Keratinocyte (primary cell): ENCODE results near the gene DSCAM. TPM values are rescaled to one million over a fixed set of nuclear protein-coding genes. Genes with fewer than 3 reads are reported as not detected.
"Not testable (repeated sequence)": the region's sequence is repeated elsewhere in the genome, so short reads cannot be mapped to it uniquely, and the experiment has no call there.

Experiments
- DNase-seq: peaks from one replicate; pipeline ENCODE4 v3.0.0-alpha.2; 2011; ENCODE audit warnings: low read depth, missing footprints, low spot score
- FAIRE-seq: peaks from 2 replicates; lab custom pipeline; 2011; peaks lifted over from hg19 to GRCh38; lab: Jason Lieb, UNC
- H2AFZ ChIP-seq: 2 replicates; pipeline ENCODE4 v1.6.0; 2012; ENCODE audit warnings: low read length, control low read depth, inconsistent platforms; ENCODE audit not compliant: control insufficient read depth
- H3K27ac ChIP-seq: 2 replicates; pipeline ENCODE4 v1.5.1; 2011; ENCODE audit warnings: low read length; ENCODE audit not compliant: control insufficient read depth, insufficient read depth
- H3K27me3 ChIP-seq: 3 replicates; pipeline ENCODE4 v1.6.0; 2011; ENCODE audit warnings: low read length; ENCODE audit not compliant: control insufficient read depth, insufficient read depth; ENCODE audit errors: extremely low read depth
- H3K36me3 ChIP-seq, 2 experiments: 2 replicates in 1 of 2; 3 replicates in 1 of 2; pipeline ENCODE4 v1.5.1; 2011; ENCODE audit warnings: low read length in 2 of 2, mild to moderate bottlenecking in 1 of 2; ENCODE audit not compliant: control insufficient read depth in 2 of 2, insufficient read depth in 2 of 2; ENCODE audit errors: extremely low read depth in 1 of 2
- H3K4me1 ChIP-seq: 3 replicates; pipeline ENCODE4 v1.5.1; 2011; ENCODE audit warnings: low read length; ENCODE audit not compliant: control insufficient read depth, insufficient read depth; ENCODE audit errors: extremely low read depth
- H3K4me2 ChIP-seq: 3 replicates; pipeline ENCODE4 v1.6.0; 2011; ENCODE audit warnings: low read depth, low read length; ENCODE audit not compliant: control insufficient read depth, insufficient read depth; ENCODE audit errors: extremely low read depth
- H3K4me3 ChIP-seq, 3 experiments: fragments of 200-600 bp in 1 of 3; sonication (generic) in 1 of 3; 2 replicates in 2 of 3; 3 replicates in 1 of 3; pipeline ENCODE4 v1.5.1; 2011 to 2016; ENCODE audit warnings: low read length in 3 of 3, mild to moderate bottlenecking in 3 of 3, control low read depth in 2 of 3, inconsistent platforms in 1 of 3, low read depth in 1 of 3, mixed read lengths in 1 of 3, mixed run types in 1 of 3, moderate library complexity in 1 of 3; ENCODE audit not compliant: control insufficient read depth in 2 of 3, insufficient read depth in 2 of 3; ENCODE audit errors: extremely low read depth in 1 of 3
- H3K79me2 ChIP-seq: 2 replicates; pipeline ENCODE4 v1.6.0; 2012; ENCODE audit warnings: low read length; ENCODE audit not compliant: control insufficient read depth, insufficient read depth
- H3K9ac ChIP-seq: 3 replicates; pipeline ENCODE4 v1.6.0; 2011; ENCODE audit warnings: low read length; ENCODE audit not compliant: control insufficient read depth, insufficient read depth; ENCODE audit errors: extremely low read depth
- H3K9me1 ChIP-seq: 3 replicates; pipeline ENCODE4 v1.6.0; 2011; ENCODE audit warnings: low read length; ENCODE audit not compliant: control insufficient read depth, insufficient read depth; ENCODE audit errors: extremely low read depth
- H3K9me3 ChIP-seq: 2 replicates; pipeline ENCODE4 v1.5.1; 2012; ENCODE audit warnings: low read depth, low read length; ENCODE audit not compliant: control insufficient read depth
- H4K20me1 ChIP-seq: 3 replicates; pipeline ENCODE4 v1.6.0; 2011; ENCODE audit warnings: low read length; ENCODE audit not compliant: control insufficient read depth, insufficient read depth; ENCODE audit errors: extremely low read depth
- EZH2 ChIP-seq: IDR thresholded peaks from one replicate; pipeline ENCODE4 v1.6.1; 2012; ENCODE audit warnings: inconsistent platforms, mild to moderate bottlenecking, low read length, moderate library complexity
- dilution Hi-C: fragments of 300-500 bp; cut with MboI; formaldehyde crosslinking; loops from one replicate; pipeline ENCODE4 v1.7.0; 2020; ENCODE audit warnings: low sequenced_read_pairs; ENCODE audit not compliant: extremely low pct_ligation_motif_present
- polyA plus RNA-seq, 5 experiments: library from polyadenylated mRNA; depleted of rRNA in 3 of 5; stranded (reverse) in 3 of 5; stranded (forward) in 1 of 5; unstranded in 1 of 5; fragments of >200 nt; gene quantifications; 1 replicate in 1 of 5; 2 replicates in 3 of 5; 3 replicates in 1 of 5; pipeline versions ENCODE4 v1.2.1 to v1.2.3, GENCODE V29; 2011 to 2012; ENCODE audit warnings: missing spikeins in 2 of 5, low read depth in 1 of 5, low replicate concordance in 1 of 5
- TF ChIP-seq, protein P1 (sequence below), 3 experiments: IDR thresholded peaks in 1 of 3; conservative IDR thresholded peaks in 1 of 3; optimal IDR thresholded peaks in 1 of 3; 2 replicates in 2 of 3; 3 replicates in 1 of 3; pipeline versions ENCODE3 to v1.5.1; 2011; ENCODE audit warnings: low read length in 3 of 3, mild to moderate bottlenecking in 3 of 3, moderate library complexity in 2 of 3, control low read depth in 1 of 3, inconsistent platforms in 1 of 3; ENCODE audit not compliant: insufficient read depth in 2 of 3; ENCODE audit errors: extremely low read depth in 1 of 3

DSCAM gene
- polyA plus RNA-seq, 1 donor (not counting 4 experiments of a cell fraction or from before 2014, with no cell fraction given) = 2.1 TPM

DNA sequence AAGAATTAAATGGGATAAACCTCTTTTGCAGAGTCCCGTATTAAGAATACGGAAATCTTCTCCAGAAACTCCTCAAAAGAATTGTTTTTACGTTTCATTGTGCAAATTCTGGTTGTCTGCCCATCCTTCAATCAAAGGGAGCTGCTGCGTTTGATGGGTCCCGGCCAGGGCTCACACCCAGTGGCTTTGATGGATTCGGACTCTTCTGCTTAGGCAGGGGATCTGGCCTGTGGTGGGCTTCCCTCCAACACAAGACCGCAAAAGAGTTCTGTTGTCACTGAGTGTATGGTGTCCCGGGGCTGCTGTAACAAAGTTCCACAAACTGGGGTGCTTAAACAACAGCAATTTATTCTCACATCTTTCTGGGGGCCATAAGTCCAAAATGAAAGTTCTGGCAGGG lies 577.7 kb downstream of the DSCAM start:
- Histone ChIP-seq H3K9ac (no peak overlapping the region), H3K79me2 (no peaks in the 10 kb centered on the region), H3K36me3 (no peaks in the 10 kb centered on the region), H3K4me2 (no peak overlapping the region), H3K4me1 (no peaks in the 10 kb centered on the region), H3K27ac (no peak overlapping the region), H4K20me1 (no peaks in the 10 kb centered on the region), H3K9me3 (no peaks in the 10 kb centered on the region), H3K27me3 (no peaks in the 10 kb centered on the region), H3K4me3 (no peak overlapping the region), H3K9me1 (no peaks in the 10 kb centered on the region), H2AFZ (no peak overlapping the region)
- no peak for DNase-seq
- no peak for FAIRE-seq
- dilution Hi-C loops = no loop called here
- no peak for TF ChIP-seq EZH2
- TF ChIP-seq, protein P1, sequence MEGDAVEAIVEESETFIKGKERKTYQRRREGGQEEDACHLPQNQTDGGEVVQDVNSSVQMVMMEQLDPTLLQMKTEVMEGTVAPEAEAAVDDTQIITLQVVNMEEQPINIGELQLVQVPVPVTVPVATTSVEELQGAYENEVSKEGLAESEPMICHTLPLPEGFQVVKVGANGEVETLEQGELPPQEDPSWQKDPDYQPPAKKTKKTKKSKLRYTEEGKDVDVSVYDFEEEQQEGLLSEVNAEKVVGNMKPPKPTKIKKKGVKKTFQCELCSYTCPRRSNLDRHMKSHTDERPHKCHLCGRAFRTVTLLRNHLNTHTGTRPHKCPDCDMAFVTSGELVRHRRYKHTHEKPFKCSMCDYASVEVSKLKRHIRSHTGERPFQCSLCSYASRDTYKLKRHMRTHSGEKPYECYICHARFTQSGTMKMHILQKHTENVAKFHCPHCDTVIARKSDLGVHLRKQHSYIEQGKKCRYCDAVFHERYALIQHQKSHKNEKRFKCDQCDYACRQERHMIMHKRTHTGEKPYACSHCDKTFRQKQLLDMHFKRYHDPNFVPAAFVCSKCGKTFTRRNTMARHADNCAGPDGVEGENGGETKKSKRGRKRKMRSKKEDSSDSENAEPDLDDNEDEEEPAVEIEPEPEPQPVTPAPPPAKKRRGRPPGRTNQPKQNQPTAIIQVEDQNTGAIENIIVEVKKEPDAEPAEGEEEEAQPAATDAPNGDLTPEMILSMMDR (optimal IDR thresholded peaks at IDR 0.05 in 1 of 3, IDR thresholded peaks at IDR 0.05 in 1 of 3, conservative IDR thresholded peaks at IDR 0.05 in 1 of 3; ENCODE audit: extremely low read depth in 1 of 3, insufficient read depth in 2 of 3, low read length in 3 of 3) = no peak

DNA sequence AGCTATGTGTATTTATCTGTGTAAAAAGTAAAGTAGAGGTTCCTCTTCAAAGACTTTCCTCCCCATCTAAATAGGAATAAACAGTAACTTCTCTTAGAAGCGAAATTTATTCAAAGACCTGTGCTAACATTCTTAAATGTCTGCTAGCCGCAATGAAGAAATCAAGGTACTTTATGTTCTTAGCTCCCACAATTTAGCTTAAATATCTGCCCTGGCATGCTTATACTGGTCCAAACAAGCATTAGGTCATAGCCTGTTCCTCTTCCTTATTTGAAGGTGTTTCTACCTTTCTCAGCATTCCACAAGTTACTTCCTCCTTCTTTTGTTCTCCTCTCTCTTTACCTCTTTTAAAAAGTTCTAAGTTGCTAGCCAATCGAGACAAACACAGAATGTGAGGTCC lies 588.5 kb downstream of the DSCAM start:
- H3K79me2 ChIP-seq, H3K27ac ChIP-seq, H3K27me3 ChIP-seq, H3K9me3 ChIP-seq, dilution Hi-C loops, H3K9ac ChIP-seq, H3K9me1 ChIP-seq, H4K20me1 ChIP-seq, H3K36me3 ChIP-seq: not testable (repeated sequence)
- Histone ChIP-seq H2AFZ (peak overlapping the region; percentile 70), H3K4me1 (peaks cover 27% of the 10 kb centered on the region), H3K4me3 (peak overlapping the region in 1 of 3 experiments; percentile 28), H3K4me2 (peak overlapping the region; percentile 35)
- peak; percentile 74 for FAIRE-seq
- DNase-seq = peak; percentile 15

DNA sequence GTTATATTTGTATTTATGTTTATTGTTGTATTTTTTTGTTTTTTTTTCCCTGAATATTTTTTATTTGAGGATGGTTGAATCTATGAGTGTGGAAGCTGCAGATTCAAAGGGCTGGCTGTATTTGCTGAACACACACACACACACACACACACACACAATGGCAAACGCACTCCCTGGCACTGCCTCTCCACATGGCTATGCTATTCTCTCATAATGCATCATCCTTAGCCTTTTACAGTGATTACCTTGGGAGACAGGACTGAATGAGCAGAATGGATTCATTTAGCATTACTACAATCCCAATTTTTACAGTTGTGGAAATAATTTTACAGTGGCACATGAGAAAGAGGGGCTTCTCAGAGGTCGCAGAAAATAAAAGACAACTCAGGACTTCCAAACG lies 589.6 kb downstream of the DSCAM start:
- Histone ChIP-seq H3K4me3 (no peak overlapping the region), H3K4me2 (no peak overlapping the region), H4K20me1 (no peaks in the 10 kb centered on the region), H3K9me3 (no peaks in the 10 kb centered on the region), H3K79me2 (no peaks in the 10 kb centered on the region), H3K27me3 (no peaks in the 10 kb centered on the region), H3K4me1 (peaks cover 27% of the 10 kb centered on the region), H3K9ac (no peak overlapping the region), H3K9me1 (no peaks in the 10 kb centered on the region), H3K27ac (no peak overlapping the region), H2AFZ (no peak overlapping the region), H3K36me3 (no peaks in the 10 kb centered on the region)
- DNase-seq = no peak
- dilution Hi-C loops = no loop called here
- TF ChIP-seq, protein P1 (optimal IDR thresholded peaks at IDR 0.05 in 1 of 3, IDR thresholded peaks at IDR 0.05 in 1 of 3, conservative IDR thresholded peaks at IDR 0.05 in 1 of 3; ENCODE audit: extremely low read depth in 1 of 3, insufficient read depth in 2 of 3, low read length in 3 of 3) = peak in 1 of 3 experiments; percentile 31
- TF ChIP-seq EZH2 = no peak
- FAIRE-seq = no peak
